ENCODE results near the gene TCF12. TPM values are rescaled to one million over a fixed set of nuclear protein-coding genes. Genes with fewer than 3 reads are reported as not detected.

TCF12 gene
- total RNA-seq, 1 donor from 2014 or later: 106 TPM

GRCh38 chr15:56965231-56966013 lies 47.0 kb downstream of the TCF12 start:
- Mint-ChIP-seq H3K27me3 (ENCODE audit: low read depth) (no peaks in the 10 kb centered on the region), H3K36me3 (ENCODE audit: low read depth) (no peaks in the 10 kb centered on the region), H3K9me3 (ENCODE audit: low read depth) (no peaks in the 10 kb centered on the region), H3K4me3 (ENCODE audit: unreplicated experiment) (no peak overlapping the region), H3K4me1 (ENCODE audit: low read depth) (peaks cover 48% of the 10 kb centered on the region), H3K27ac (ENCODE audit: unreplicated experiment) (no peak overlapping the region)
- DNase-seq (ENCODE audit: low spot score): no peak
- TF ChIP-seq, protein P1, sequence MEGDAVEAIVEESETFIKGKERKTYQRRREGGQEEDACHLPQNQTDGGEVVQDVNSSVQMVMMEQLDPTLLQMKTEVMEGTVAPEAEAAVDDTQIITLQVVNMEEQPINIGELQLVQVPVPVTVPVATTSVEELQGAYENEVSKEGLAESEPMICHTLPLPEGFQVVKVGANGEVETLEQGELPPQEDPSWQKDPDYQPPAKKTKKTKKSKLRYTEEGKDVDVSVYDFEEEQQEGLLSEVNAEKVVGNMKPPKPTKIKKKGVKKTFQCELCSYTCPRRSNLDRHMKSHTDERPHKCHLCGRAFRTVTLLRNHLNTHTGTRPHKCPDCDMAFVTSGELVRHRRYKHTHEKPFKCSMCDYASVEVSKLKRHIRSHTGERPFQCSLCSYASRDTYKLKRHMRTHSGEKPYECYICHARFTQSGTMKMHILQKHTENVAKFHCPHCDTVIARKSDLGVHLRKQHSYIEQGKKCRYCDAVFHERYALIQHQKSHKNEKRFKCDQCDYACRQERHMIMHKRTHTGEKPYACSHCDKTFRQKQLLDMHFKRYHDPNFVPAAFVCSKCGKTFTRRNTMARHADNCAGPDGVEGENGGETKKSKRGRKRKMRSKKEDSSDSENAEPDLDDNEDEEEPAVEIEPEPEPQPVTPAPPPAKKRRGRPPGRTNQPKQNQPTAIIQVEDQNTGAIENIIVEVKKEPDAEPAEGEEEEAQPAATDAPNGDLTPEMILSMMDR (IDR thresholded peaks at IDR 0.05): no peak

GRCh38 chr15:56967336-56967735 lies 48.9 kb downstream of the TCF12 start:
- DNase-seq (ENCODE audit: low spot score): no peak
- peaks cover 53% of the 10 kb centered on the region for H3K4me1 Mint-ChIP-seq (ENCODE audit: low read depth)
- TF ChIP-seq, protein P1 (IDR thresholded peaks at IDR 0.05): no peak
- H3K9me3 Mint-ChIP-seq (ENCODE audit: low read depth): no peaks in the 10 kb centered on the region
- no peaks in the 10 kb centered on the region for H3K27me3 Mint-ChIP-seq (ENCODE audit: low read depth)
- no peak overlapping the region for H3K4me3 Mint-ChIP-seq (ENCODE audit: unreplicated experiment)
- no peaks in the 10 kb centered on the region for H3K36me3 Mint-ChIP-seq (ENCODE audit: low read depth)
- no peak overlapping the region for H3K27ac Mint-ChIP-seq (ENCODE audit: unreplicated experiment)

DNA sequence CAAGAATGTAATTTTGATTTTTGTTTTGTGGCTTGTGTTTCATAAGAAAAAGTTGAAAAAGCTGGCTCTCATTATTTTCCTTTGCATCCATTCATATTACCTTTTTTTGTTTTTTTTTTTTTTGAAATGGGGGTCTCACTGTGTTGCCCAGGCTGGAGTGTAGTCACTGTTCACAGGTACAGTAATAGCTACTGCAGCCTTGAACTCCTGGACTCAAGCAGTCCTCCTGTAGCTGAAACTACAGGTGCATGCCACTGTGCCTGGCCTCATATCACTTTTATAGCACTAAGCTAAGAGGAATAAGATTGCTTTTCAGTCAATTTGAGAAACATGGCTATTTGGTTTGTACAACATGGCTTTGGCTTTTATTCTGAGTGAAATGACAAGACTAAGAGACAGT lies 49.8 kb downstream of the TCF12 start:
- Mint-ChIP-seq H3K4me3 (ENCODE audit: unreplicated experiment) (no peak overlapping the region), H3K27ac (ENCODE audit: unreplicated experiment) (no peak overlapping the region), H3K36me3 (ENCODE audit: low read depth) (no peaks in the 10 kb centered on the region), H3K4me1 (ENCODE audit: low read depth) (peaks cover 49% of the 10 kb centered on the region), H3K27me3 (ENCODE audit: low read depth) (no peaks in the 10 kb centered on the region), H3K9me3 (ENCODE audit: low read depth) (no peaks in the 10 kb centered on the region)
- TF ChIP-seq, protein P1 (IDR thresholded peaks at IDR 0.05): no peak
- DNase-seq (ENCODE audit: low spot score): no peak

GRCh38 chr15:56968821-56969220 lies 50.4 kb downstream of the TCF12 start:
- H3K27ac Mint-ChIP-seq (ENCODE audit: unreplicated experiment): no peak overlapping the region
- no peaks in the 10 kb centered on the region for H3K36me3 Mint-ChIP-seq (ENCODE audit: low read depth)
- TF ChIP-seq, protein P1 (IDR thresholded peaks at IDR 0.05): no peak
- no peak for DNase-seq (ENCODE audit: low spot score)
- peaks cover 47% of the 10 kb centered on the region for H3K4me1 Mint-ChIP-seq (ENCODE audit: low read depth)
- H3K9me3 Mint-ChIP-seq (ENCODE audit: low read depth): no peaks in the 10 kb centered on the region
- H3K27me3 Mint-ChIP-seq (ENCODE audit: low read depth): no peaks in the 10 kb centered on the region
- H3K4me3 Mint-ChIP-seq (ENCODE audit: unreplicated experiment): no peak overlapping the region

DNA sequence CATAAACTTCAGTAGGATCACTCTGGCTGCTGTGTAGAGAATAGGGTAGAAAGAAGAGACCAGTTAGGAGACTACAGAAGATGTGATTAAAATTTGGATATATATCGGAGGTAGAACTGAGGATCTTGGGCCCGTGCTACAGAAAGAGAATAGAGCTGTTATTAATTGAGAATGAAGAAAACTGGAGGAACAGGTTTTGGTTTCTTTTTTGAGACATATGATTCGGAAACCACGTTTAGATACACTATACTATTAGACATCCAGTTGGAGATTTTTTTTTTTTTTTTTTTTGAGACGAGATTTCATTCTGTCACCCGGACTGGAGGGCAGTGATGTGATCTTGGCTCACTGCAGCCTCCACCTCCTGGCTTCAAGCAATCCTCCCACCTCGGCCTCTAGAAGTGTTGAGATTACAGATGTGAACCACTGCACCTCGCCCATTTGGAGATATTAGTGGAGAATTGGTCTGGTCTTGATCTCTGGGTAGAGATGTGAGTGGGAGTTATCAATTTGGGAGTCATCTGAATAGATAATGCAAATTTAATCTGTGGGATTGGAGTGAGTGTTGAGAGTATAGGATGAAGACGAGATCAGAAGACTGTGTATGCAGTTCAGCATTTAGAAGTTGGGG lies 50.9 kb downstream of the TCF12 start:
- TF ChIP-seq, protein P1 (IDR thresholded peaks at IDR 0.05): no peak
- no peaks in the 10 kb centered on the region for H3K9me3 Mint-ChIP-seq (ENCODE audit: low read depth)
- H3K27ac Mint-ChIP-seq (ENCODE audit: unreplicated experiment): no peak overlapping the region
- H3K27me3 Mint-ChIP-seq (ENCODE audit: low read depth): no peaks in the 10 kb centered on the region
- peaks cover 45% of the 10 kb centered on the region for H3K4me1 Mint-ChIP-seq (ENCODE audit: low read depth)
- H3K36me3 Mint-ChIP-seq (ENCODE audit: low read depth): no peaks in the 10 kb centered on the region
- H3K4me3 Mint-ChIP-seq (ENCODE audit: unreplicated experiment): no peak overlapping the region
- no peak for DNase-seq (ENCODE audit: low spot score)

Measured in chondrocyte (in vitro differentiated cells).